Kidney epithelial cell (primary cell): Measurements from ENCODE around the gene TFG. TPM values are rescaled to one million over a fixed set of nuclear protein-coding genes. Genes with fewer than 3 reads are reported as not detected.

Experiments used
- DNase-seq: peaks from one replicate; pipeline ENCODE4 v3.0.0-alpha.2; 2010; ENCODE audit warnings: low read depth
- H3K27me3 ChIP-seq: 2 replicates; pipeline ENCODE4 v1.6.0; 2011; ENCODE audit warnings: low read length; ENCODE audit not compliant: control insufficient read depth, insufficient read depth
- H3K36me3 ChIP-seq: 2 replicates; pipeline ENCODE4 v1.5.1; 2011; ENCODE audit warnings: low read length; ENCODE audit not compliant: control insufficient read depth, insufficient read depth
- H3K4me3 ChIP-seq: 2 replicates; pipeline ENCODE4 v1.5.1; 2011; ENCODE audit warnings: low read depth, mild to moderate bottlenecking, control low read depth, low read length
- CTCF ChIP-seq: IDR thresholded peaks from 2 replicates; pipeline ENCODE4 v1.5.1; 2011; ENCODE audit warnings: mild to moderate bottlenecking, moderate library complexity, low read length, control low read depth, inconsistent platforms; ENCODE audit not compliant: insufficient read depth, poor library complexity, severe bottlenecking
- total RNA-seq: library from RNA; depleted of rRNA; stranded (reverse); fragments of >200 nt; gene quantifications from 2 replicates; pipeline ENCODE4 v1.2.3, GENCODE V29; 2015

TFG gene
- total RNA-seq, 1 donor from 2014 or later = 116 TPM

GRCh38 chr3:100681496-100681895, 27.8 kb upstream of the TFG start:
- TF ChIP-seq CTCF = no peak
- DNase-seq = no peak
- H3K36me3 ChIP-seq = no peaks in the 10 kb centered on the region
- H3K4me3 ChIP-seq = no peak overlapping the region
- no peaks in the 10 kb centered on the region for H3K27me3 ChIP-seq

GRCh38 chr3:100682056-100682853, 27.0 kb upstream of the TFG start:
- no peak for DNase-seq
- no peak for TF ChIP-seq CTCF
- Histone ChIP-seq H3K4me3 (no peak overlapping the region), H3K27me3 (no peaks in the 10 kb centered on the region), H3K36me3 (no peaks in the 10 kb centered on the region)

GRCh38 chr3:100682854-100683760, 26.2 kb upstream of the TFG start:
- no peaks in the 10 kb centered on the region for H3K36me3 ChIP-seq
- no peak for TF ChIP-seq CTCF
- no peak for DNase-seq
- no peak overlapping the region for H3K4me3 ChIP-seq
- H3K27me3 ChIP-seq = no peaks in the 10 kb centered on the region

- Histone ChIP-seq H3K27me3 (no peaks in the 10 kb centered on the region), H3K36me3 (no peaks in the 10 kb centered on the region), H3K4me3 (no peak overlapping the region)
- no peak for DNase-seq
- TF ChIP-seq CTCF = no peak
These were observed 16.1 kb upstream of the TFG start for GRCh38 chr3:100693225-100693624.

- no peak for TF ChIP-seq CTCF
- Histone ChIP-seq H3K27me3 (no peaks in the 10 kb centered on the region), H3K36me3 (no peaks in the 10 kb centered on the region), H3K4me3 (no peak overlapping the region)
- no peak for DNase-seq
These were observed 13.6 kb upstream of the TFG start for GRCh38 chr3:100695696-100696095.
